Ovary (tissue), 3 donors: ENCODE data around the gene LIMS1.

Source experiments
- CTCF ChIP-seq, 3 donors: fragments of 450-650 bp in 2 of 3; fragments of 200-600 bp in 1 of 3; IDR thresholded peaks; one replicate each; pipeline versions ENCODE4 v1.5.1 to v1.8.0; 2016 to 2022; ENCODE audit warnings: antibody characterized with exemption in 3 of 3, mild to moderate bottlenecking in 1 of 3
- EP300 ChIP-seq: sonication (generic); formaldehyde crosslinking; IDR thresholded peaks from one replicate; pipeline ENCODE4 v1.6.1; 2017; ENCODE audit warnings: antibody characterized with exemption
- POLR2A ChIP-seq: fragments of 450-650 bp; IDR thresholded peaks from one replicate; pipeline ENCODE4 v1.6.1; 2017; ENCODE audit warnings: antibody characterized with exemption, mild to moderate bottlenecking, moderate library complexity
- donor health status: DM: no; HTN: no; CAD: no.

- no peak for TF ChIP-seq CTCF (IDR thresholded peaks at IDR 0.05)
- TF ChIP-seq POLR2A = no peak
- TF ChIP-seq EP300 = no peak
Measured at GRCh38 chr2:108701208-108701607, 166.9 kb downstream of the LIMS1 start.
